ENCODE results near the gene CHD8. TPM values are rescaled to one million over a fixed set of nuclear protein-coding genes. Genes with fewer than 3 reads are reported as not detected.
A peak's percentile ranks its signal among the peaks of the same experiment; 100 is the strongest.

Gene CHD8
- total and polyA plus RNA-seq, 2 of the 13 experiments (the other 11 are each of a cell fraction or from before 2014, with no cell fraction given), result 35.1 to 79.6 TPM

DNA sequence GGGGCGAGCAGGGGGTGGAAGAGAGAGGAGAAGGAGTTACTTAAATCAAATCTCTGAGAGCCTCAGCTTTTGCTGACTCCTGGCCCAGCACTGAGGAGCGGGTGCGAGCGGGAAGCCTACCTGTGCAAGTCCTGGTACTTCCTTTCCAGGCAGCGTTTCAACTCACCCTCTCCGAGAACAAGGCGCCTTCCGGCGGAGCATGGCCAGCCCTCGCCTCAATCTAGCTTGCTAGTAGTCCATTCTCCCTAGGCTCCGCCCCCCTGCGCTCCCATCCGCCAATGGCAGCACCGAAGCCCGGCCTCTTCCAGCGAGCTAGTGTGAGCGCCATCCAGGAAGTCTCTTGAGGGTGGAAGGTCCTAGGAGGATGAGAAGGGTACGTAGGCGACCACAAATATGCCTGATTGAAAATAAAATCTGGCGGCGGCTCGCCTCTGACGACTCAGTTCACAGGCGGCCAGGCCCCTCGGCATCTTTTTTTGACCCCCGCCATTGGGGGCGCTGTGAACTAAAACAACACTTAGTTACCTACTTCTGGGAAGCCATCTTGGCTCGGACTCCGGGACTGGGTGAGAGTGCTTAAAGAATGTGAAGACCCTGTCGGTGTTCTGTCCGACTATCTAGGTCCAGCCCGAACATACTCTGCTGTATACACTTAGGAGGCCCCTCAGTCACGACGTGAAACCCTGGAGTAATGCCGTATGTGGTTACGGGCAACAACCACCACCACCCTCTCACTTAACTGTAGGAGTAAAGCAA lies at the start of gene CHD8 (continued):
- TF ChIP-seq HOXD1 (CRISPR knock-in tag; IDR thresholded peaks at IDR 0.05) (no peak; the same call in 1 of the 2 replicates), ZNF34 (CRISPR knock-in tag; IDR thresholded peaks at IDR 0.05; ENCODE audit: borderline replicate concordance) (no peak), TEAD3 (CRISPR knock-in tag; optimal IDR thresholded peaks at IDR 0.05; ENCODE audit: borderline replicate concordance) (peak; percentile 88), ZNF121 (CRISPR knock-in tag; IDR thresholded peaks at IDR 0.05) (peak; percentile 43; the same call in 1 of the 2 replicates), ZNF143 (CRISPR knock-in tag; IDR thresholded peaks at IDR 0.05) (peak; percentile 13; the same call in 1 of the 2 replicates), ZNF207 (IDR thresholded peaks at IDR 0.05; ENCODE audit: borderline replicate concordance) (no peak), RXRB (CRISPR knock-in tag; IDR thresholded peaks at IDR 0.05; ENCODE audit: borderline replicate concordance) (peak; percentile 80; the same call in 1 of the 2 replicates), DMAP1 (CRISPR knock-in tag; IDR thresholded peaks at IDR 0.05) (peak; percentile 85), SYNCRIP (IDR thresholded peaks at IDR 0.05; ENCODE audit: insufficient read depth, low read depth, low read length) (no peak), MXD4 (CRISPR knock-in tag; IDR thresholded peaks at IDR 0.05) (peak; percentile 91), TOE1 (CRISPR knock-in tag; IDR thresholded peaks at IDR 0.05) (no peak), EEA1 (CRISPR knock-in tag; IDR thresholded peaks at IDR 0.05; ENCODE audit: borderline replicate concordance) (no peak), ZNF20 (CRISPR knock-in tag; IDR thresholded peaks at IDR 0.05) (0 out of 2 replicates have a peak, but pooled peaks have one; percentile 34), AGO1 (IDR thresholded peaks at IDR 0.05; ENCODE audit: low read depth, low read length, poor library complexity, severe bottlenecking) (peak; percentile 84), ZNF468 (CRISPR knock-in tag; IDR thresholded peaks at IDR 0.05) (no peak), ZNF766 (CRISPR knock-in tag; IDR thresholded peaks at IDR 0.05; ENCODE audit: borderline replicate concordance) (no peak)
- TF ChIP-seq, protein P1, sequence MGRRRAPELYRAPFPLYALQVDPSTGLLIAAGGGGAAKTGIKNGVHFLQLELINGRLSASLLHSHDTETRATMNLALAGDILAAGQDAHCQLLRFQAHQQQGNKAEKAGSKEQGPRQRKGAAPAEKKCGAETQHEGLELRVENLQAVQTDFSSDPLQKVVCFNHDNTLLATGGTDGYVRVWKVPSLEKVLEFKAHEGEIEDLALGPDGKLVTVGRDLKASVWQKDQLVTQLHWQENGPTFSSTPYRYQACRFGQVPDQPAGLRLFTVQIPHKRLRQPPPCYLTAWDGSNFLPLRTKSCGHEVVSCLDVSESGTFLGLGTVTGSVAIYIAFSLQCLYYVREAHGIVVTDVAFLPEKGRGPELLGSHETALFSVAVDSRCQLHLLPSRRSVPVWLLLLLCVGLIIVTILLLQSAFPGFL (CRISPR knock-in tag; IDR thresholded peaks at IDR 0.05), result no peak
- TF ChIP-seq, protein P2, sequence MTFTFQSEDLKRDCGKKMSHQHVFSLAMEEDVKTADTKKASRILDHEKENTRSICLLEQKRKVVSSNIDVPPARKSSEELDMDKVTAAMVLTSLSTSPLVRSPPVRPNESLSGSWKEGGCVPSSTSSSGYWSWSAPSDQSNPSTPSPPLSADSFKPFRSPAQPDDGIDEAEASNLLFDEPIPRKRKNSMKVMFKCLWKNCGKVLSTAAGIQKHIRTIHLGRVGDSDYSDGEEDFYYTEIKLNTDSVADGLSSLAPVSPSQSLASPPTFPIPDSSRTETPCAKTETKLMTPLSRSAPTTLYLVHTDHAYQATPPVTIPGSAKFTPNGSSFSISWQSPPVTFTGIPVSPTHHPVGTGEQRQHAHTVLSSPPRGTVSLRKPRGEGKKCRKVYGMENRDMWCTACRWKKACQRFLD (CRISPR knock-in tag; IDR thresholded peaks at IDR 0.05; ENCODE audit: borderline replicate concordance), result peak; percentile 38
- TF ChIP-seq, protein P3, sequence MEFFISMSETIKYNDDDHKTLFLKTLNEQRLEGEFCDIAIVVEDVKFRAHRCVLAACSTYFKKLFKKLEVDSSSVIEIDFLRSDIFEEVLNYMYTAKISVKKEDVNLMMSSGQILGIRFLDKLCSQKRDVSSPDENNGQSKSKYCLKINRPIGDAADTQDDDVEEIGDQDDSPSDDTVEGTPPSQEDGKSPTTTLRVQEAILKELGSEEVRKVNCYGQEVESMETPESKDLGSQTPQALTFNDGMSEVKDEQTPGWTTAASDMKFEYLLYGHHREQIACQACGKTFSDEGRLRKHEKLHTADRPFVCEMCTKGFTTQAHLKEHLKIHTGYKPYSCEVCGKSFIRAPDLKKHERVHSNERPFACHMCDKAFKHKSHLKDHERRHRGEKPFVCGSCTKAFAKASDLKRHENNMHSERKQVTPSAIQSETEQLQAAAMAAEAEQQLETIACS (CRISPR knock-in tag; IDR thresholded peaks at IDR 0.05), result no peak
- TF ChIP-seq, protein P4, sequence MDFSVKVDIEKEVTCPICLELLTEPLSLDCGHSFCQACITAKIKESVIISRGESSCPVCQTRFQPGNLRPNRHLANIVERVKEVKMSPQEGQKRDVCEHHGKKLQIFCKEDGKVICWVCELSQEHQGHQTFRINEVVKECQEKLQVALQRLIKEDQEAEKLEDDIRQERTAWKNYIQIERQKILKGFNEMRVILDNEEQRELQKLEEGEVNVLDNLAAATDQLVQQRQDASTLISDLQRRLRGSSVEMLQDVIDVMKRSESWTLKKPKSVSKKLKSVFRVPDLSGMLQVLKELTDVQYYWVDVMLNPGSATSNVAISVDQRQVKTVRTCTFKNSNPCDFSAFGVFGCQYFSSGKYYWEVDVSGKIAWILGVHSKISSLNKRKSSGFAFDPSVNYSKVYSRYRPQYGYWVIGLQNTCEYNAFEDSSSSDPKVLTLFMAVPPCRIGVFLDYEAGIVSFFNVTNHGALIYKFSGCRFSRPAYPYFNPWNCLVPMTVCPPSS (IDR thresholded peaks at IDR 0.05), result no peak
- TF ChIP-seq, protein P5, sequence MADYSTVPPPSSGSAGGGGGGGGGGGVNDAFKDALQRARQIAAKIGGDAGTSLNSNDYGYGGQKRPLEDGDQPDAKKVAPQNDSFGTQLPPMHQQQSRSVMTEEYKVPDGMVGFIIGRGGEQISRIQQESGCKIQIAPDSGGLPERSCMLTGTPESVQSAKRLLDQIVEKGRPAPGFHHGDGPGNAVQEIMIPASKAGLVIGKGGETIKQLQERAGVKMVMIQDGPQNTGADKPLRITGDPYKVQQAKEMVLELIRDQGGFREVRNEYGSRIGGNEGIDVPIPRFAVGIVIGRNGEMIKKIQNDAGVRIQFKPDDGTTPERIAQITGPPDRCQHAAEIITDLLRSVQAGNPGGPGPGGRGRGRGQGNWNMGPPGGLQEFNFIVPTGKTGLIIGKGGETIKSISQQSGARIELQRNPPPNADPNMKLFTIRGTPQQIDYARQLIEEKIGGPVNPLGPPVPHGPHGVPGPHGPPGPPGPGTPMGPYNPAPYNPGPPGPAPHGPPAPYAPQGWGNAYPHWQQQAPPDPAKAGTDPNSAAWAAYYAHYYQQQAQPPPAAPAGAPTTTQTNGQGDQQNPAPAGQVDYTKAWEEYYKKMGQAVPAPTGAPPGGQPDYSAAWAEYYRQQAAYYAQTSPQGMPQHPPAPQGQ (CRISPR knock-in tag; IDR thresholded peaks at IDR 0.05; ENCODE audit: borderline replicate concordance), result no peak
